NCI-H1694 (cell line): ENCODE results near the gene FBXL15.

Experiments
- DNase-seq: peaks from one replicate; lab custom pipeline; 2025; lab: John Stamatoyannopoulos, UW

Gene FBXL15

GRCh38 chr10:102398172-102399020 is 22.2 kb upstream of the FBXL15 start:
- DNase-seq: no peak

DNA sequence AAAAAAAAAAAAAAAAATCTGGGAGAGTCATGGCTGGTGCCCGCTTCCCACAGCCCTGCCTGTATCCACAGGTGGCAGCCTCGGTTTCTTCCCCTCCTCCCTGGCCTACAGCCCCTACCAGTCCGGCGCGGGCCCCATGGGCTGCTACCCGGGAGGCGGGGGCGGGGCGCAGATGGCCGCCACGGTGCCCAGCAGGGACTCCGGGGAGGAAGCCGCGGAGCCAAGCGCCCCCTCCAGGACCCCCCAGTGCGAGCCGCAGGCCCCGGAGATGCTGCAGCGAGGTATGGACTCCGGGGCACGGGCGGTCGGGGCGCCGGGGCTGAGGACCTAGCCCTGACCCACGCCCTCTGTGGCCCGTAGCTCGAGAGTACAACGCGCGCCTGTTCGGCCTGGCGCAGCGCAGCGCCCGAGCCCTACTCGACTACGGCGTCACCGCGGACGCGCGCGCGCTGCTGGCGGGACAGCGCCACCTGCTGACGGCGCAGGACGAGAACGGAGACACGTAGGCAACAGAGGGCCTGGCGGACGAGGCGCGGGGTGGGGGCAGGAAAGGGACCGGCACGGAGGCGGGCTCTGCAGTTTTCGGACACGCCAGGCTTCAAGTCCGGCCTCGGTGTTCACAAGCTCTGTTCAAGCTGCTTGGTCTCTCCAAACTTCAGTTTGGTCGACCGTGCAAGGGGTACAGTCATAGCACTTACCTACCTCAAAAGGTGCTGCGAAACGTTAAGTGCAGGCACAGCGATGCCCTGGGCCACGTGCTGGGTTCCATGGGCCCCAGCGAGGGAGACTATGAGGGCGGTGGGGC is 21.2 kb upstream of the FBXL15 start:
- peak; percentile 43 for DNase-seq

- no peak for DNase-seq
Observed at GRCh38 chr10:102400076-102400475, 20.6 kb upstream of the FBXL15 start.

DNA sequence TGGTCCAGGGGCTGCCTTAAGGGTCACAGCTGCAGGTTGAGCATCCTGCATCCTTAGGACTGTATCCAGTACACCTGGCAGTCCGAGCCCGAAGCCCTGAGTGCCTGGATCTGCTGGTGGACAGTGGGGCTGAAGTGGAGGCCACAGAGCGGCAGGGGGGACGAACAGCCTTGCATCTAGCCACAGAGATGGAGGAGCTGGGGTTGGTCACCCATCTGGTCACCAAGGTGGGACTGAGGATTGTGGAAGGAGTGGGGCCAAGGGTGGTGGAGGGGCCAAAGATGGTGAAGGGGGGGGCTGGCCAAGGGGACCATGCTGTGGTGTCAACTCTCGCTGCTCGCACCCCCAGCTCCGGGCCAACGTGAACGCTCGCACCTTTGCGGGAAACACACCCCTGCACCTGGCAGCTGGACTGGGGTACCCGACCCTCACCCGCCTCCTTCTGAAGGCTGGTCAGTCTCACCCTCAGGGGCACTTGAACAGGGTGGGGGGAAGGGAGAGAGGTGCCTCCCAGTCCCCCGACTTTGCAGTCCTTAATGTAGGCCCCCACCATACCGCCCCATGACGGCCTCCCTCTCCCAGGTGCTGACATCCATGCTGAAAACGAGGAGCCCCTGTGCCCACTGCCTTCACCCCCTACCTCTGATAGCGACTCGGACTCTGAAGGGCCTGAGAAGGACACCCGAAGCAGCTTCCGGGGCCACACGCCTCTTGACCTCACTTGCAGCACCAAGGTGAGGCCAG is 19.9 kb upstream of the FBXL15 start:
- DNase-seq: no peak

DNA sequence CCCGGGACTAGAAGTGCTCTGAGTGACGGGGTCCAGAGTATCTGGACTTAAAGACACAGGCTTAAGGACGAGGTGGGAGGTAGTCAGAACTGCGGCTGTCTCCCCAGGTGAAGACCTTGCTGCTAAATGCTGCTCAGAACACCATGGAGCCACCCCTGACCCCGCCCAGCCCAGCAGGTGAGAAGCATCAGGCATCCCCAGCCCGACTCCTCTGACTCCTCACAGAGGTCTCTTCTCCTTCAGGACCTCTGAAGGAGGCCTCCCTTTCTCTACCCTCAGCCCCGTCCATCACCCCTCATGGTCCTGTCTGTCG is 19.3 kb upstream of the FBXL15 start:
- DNase-seq: no peak

DNA sequence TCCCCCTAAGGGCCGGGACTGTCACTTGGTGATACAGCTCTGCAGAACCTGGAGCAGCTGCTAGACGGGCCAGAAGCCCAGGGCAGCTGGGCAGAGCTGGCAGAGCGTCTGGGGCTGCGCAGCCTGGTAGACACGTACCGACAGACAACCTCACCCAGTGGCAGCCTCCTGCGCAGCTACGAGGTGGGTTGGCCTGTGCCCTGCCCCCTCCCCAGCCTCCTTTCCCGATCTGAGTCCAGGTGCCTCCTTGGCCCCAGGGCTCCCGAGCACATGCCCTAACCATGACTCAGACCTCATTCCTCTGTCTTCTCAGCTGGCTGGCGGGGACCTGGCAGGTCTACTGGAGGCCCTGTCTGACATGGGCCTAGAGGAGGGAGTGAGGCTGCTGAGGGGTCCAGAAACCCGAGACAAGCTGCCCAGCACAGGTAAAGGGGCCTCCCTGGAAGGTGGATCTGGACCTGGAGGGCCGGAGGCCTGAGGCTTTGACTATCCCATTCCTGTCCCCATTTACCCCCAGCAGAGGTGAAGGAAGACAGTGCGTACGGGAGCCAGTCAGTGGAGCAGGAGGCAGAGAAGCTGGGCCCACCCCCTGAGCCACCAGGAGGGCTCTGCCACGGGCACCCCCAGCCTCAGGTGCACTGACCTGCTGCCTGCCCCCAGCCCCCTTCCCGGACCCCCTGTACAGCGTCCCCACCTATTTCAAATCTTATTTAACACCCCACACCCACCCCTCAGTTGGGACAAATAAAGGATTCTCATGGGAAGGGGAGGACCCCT is 18.7 kb upstream of the FBXL15 start:
- no peak for DNase-seq

DNA sequence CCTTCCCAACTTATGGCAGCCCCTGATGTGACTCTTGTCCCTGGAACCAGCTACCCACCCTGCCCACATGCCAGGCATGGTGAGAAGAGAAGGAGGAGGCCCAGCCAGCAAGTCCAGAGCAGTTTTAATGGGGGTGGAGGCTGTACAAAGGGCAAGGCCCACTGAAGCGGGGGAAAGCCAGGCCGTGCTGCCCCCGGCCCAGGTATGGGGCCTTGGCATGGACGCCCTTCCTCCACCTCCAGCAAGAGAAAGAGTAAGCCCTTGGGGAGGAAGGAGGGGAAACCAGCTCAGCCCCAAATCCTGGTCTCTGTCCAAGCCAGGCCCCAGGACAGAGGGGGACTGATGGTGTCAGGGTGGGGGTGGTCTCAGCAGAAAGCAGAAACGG is 18.1 kb upstream of the FBXL15 start:
- DNase-seq: no peak

GRCh38 chr10:102403115-102403514 is 17.5 kb upstream of the FBXL15 start:
- no peak for DNase-seq

GRCh38 chr10:102404361-102405107 is 16.1 kb upstream of the FBXL15 start:
- DNase-seq: no peak

GRCh38 chr10:102405108-102405571 is 15.5 kb upstream of the FBXL15 start:
- DNase-seq: no peak

- DNase-seq: no peak
Observed at GRCh38 chr10:102405632-102406031, 15.0 kb upstream of the FBXL15 start.

- DNase-seq: no peak
Observed at GRCh38 chr10:102406815-102407214, 13.8 kb upstream of the FBXL15 start.

GRCh38 chr10:102407425-102408130 is 13.1 kb upstream of the FBXL15 start:
- DNase-seq: no peak

GRCh38 chr10:102408131-102408727 is 12.4 kb upstream of the FBXL15 start:
- no peak for DNase-seq

DNA sequence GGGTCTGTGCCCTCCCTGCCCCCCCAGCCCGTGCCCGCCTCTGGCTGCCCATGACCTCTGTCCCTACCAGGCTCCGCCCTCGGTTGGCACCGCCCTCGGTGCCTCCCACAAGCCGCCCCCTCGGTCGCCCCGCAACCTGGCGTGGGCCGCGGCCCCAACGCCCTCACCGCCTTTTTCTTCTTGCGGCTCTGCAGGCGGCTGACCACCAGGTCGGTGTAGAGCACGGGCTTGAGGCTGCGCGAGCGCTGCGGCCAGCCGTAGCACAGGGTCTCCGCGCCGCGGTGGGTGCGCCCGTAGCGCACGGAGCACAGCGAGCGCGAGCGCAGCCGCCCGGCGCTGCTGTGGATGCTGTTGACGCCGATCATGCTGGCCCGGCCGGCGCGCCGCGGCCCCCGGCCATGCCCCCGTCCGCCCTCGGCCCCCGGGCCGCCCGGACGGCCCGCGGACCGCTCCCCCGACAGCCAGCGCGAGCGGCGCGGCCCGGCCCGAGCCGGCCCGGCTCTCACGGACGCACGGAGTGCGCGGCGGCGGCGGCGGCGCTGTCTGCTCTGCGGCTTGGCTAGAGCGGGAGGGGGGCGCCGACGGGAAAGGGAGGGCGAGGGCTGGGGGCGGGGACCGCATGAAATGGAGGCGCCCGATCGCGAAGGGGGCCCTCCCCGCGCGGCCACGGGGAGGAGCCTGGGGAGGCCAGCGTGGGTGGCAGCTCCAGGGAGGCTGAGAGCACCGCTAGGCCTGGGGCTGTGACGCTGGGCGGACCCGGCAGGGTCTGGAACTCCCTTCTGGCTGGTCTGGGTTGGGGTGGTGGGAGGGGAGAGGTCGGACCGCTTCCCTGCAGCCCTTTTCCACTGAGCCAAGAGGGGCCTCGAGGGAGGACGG is 11.7 kb upstream of the FBXL15 start:
- DNase-seq: peak; percentile 18

- no peak for DNase-seq
Observed at GRCh38 chr10:102409604-102410428, 10.8 kb upstream of the FBXL15 start.

DNA sequence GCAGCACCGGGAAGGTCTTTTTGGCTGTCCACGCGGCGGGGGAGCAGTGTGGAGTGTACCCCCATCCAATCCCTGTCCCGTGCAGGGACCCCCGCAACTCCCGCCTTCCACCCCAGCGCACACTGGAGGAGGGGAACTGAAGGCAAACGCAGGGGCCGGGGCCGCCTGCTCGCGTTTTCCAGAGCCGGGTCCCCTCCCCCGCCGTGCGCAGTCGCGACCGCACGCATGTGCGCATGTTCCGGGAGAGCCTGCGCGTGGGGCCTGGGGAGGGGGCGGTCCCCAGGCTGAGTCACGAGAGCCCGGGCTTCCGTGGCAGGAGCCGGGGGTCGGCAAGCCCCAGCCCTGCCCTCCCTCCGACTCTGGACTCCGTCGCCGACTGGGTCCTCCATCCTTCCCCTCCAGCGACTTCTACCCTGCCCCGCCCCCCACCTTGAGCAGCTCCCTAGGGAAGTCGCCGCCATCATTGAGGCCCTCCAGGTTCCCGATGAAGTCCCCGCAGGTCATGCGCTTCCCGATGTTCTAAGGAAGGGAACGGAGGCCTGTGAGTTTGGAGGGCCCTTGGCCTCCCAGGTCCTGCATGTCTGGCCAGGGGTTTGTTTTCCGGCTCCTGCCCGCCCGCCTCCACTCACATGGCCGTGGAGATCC is 10.1 kb upstream of the FBXL15 start:
- DNase-seq: no peak
